HG03159 (cell line): ENCODE results near the gene SMAD5.

ENCODE experiments used
- ATAC-seq: cut with Tn5 transposase; IDR thresholded peaks from one replicate; pipeline ENCODE4 v1.9.1; 2021; ENCODE audit warnings: mild to moderate bottlenecking, moderate library complexity; ENCODE audit not compliant: unreplicated experiment

The SMAD5 gene

GRCh38 chr5:136194576-136194975 lies 61.9 kb downstream of the SMAD5 start:
- ATAC-seq = no peak

GRCh38 chr5:136195971-136196820 lies 63.6 kb downstream of the SMAD5 start:
- ATAC-seq = no peak

- ATAC-seq = no peak
Observed at GRCh38 chr5:136197462-136198142, 65.0 kb downstream of the SMAD5 start.

- ATAC-seq = no peak
Observed at GRCh38 chr5:136198453-136198852, 65.8 kb downstream of the SMAD5 start.

- no peak for ATAC-seq
Observed at GRCh38 chr5:136199408-136199807, 66.8 kb downstream of the SMAD5 start.

- ATAC-seq = no peak
Observed at GRCh38 chr5:136200130-136200529, 67.5 kb downstream of the SMAD5 start.

GRCh38 chr5:136200761-136201160 lies 68.1 kb downstream of the SMAD5 start:
- no peak for ATAC-seq

- no peak for ATAC-seq
Observed at GRCh38 chr5:136201870-136202269, 69.2 kb downstream of the SMAD5 start.

GRCh38 chr5:136202469-136203205 lies 70.0 kb downstream of the SMAD5 start:
- ATAC-seq = no peak

GRCh38 chr5:136203303-136203922 lies 70.8 kb downstream of the SMAD5 start:
- no peak for ATAC-seq

- ATAC-seq = no peak
Observed at GRCh38 chr5:136205061-136205702, 72.5 kb downstream of the SMAD5 start.

- no peak for ATAC-seq
Observed at GRCh38 chr5:136205941-136206340, 73.3 kb downstream of the SMAD5 start.

- ATAC-seq = no peak
Observed at GRCh38 chr5:136206361-136206760, 73.7 kb downstream of the SMAD5 start.

- ATAC-seq = no peak
Observed at GRCh38 chr5:136207631-136208030, 75.0 kb downstream of the SMAD5 start.

GRCh38 chr5:136208916-136209315 lies 76.3 kb downstream of the SMAD5 start:
- ATAC-seq = no peak

- no peak for ATAC-seq
Observed at GRCh38 chr5:136209346-136209910, 76.8 kb downstream of the SMAD5 start.

GRCh38 chr5:136210259-136210658 lies 77.6 kb downstream of the SMAD5 start:
- no peak for ATAC-seq

GRCh38 chr5:136211282-136212040 lies 78.8 kb downstream of the SMAD5 start:
- ATAC-seq = no peak

GRCh38 chr5:136212252-136212721 lies 79.6 kb downstream of the SMAD5 start:
- no peak for ATAC-seq
